Activated gamma-delta T cell treated with anti-CD3 and anti-CD28 coated beads, Interleukin-2, amount 50 U/mL, for 16 hours (primary cell): ENCODE measurements around the gene SEC61A1.

Experiments used
- DNase-seq: peaks from one replicate; pipeline ENCODE4 v3.0.0-alpha.2; 2020; ENCODE audit warnings: low read depth

The SEC61A1 gene

DNA sequence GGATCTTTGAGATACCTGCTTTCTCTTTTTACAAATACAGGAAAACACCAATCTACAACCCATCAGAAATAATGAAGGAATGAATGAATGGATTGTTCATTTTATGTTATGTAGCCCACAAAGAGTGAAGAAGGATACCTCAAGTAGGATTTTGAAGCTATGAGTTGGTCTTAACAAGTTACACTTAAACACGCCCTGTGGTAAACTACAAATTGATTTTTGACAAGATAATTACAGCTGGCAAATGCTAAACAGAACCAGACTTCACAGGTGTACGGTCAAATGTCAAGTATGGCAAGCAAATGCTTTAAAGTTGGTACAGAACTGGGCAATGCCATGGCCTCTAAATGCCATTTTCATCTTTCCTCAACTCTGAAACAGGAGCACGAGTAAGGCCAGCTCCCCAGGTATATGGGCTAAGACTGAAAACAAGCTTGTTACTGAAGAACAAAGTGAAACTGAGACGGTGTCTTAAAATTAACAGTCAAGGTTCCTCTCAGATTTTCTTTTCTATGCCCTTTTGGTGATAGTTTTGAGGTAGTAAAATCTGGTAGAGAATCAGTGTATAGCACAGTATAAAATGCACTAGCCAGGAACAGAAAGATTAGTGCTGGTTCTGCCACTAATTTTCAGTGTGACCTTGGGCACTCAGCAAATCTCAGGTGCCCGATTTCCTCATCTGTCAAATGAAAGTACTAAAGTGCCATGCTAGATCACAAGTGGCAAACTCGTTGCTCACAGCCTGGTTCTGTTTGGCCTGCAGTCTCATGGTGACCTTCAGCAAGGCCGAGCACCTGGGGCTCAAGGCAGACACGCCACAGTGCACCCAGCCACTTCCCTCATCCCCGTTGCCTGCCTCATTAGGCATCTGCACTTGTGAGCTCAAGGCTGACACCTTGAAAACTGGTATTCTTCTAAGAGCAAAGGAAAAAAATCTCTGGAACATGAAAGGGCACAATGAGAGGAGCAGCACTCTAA, 61.9 kb downstream of the SEC61A1 start:
- DNase-seq = no peak
